Islet of Langerhans (tissue), 1 donor: ENCODE data around the gene PLXNB2.

Source experiments
- FAIRE-seq: peaks from one replicate; lab custom pipeline; 2011; peaks lifted over from hg19 to GRCh38; lab: Jason Lieb, UNC

Gene PLXNB2

DNA sequence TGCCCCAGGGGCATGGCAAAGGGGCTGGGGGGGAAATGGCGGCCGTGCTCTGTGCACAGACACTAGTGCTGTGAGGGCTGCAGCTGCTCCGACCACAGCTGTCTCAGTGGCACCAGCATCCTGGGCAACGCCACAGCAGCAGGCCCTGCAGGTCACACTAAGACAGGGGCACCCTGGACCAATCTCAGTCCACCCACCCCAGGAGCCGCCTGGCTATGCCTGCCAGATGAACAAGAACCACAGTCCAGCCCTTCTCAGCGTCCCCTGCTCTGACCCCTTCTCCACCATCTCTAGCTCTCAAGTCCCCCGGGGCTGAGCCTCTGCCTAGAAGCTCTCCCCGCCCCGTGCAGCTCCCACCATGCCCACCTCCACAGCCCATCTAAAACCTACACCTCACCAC is 79.1 kb downstream of the PLXNB2 start:
- FAIRE-seq = no peak

DNA sequence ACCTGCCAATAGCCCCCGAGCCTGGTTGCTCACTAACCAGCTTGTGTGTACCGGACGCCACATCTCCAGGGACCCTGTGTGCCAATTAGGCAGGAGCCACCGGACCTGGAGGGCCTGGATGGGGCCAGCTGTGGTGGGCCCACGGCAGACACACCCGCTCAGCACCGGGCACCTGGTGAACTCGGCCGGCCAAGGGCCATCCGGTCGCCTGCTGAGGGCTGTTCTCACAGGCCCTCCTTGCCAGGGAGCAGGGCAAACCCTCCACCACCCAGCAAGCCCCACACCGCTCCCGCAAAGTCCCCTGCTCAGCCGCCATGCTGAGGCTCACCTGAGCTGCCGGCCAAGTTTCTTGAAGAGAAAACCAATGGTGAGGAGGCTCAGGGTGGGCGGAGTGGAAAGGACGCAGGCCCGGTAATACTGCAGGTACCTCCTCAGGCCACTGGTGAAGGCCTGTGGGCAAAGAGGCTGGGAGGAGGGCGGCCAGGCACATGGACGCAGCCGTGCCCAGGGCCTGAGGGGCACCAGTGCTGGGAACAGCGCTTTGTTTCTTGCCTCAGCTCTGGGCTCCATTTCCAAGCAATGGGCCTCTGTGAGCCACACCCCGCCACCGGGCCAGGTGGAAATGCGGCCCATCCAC is 79.7 kb downstream of the PLXNB2 start:
- no peak for FAIRE-seq

DNA sequence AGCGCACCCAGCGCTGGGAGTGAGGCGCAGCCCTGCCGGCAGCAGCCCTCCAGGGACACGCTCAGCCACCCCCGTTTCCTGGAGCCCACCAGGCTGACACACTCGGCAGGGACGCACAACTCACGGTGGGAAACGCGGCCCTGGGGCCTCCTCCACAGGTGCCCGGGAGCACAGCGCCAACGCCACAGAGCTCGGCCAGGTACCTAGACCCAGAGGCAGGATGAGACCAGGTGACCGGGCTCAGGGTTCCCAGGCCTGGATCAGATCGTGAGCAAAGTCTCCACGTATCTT is 80.6 kb downstream of the PLXNB2 start:
- FAIRE-seq = no peak

DNA sequence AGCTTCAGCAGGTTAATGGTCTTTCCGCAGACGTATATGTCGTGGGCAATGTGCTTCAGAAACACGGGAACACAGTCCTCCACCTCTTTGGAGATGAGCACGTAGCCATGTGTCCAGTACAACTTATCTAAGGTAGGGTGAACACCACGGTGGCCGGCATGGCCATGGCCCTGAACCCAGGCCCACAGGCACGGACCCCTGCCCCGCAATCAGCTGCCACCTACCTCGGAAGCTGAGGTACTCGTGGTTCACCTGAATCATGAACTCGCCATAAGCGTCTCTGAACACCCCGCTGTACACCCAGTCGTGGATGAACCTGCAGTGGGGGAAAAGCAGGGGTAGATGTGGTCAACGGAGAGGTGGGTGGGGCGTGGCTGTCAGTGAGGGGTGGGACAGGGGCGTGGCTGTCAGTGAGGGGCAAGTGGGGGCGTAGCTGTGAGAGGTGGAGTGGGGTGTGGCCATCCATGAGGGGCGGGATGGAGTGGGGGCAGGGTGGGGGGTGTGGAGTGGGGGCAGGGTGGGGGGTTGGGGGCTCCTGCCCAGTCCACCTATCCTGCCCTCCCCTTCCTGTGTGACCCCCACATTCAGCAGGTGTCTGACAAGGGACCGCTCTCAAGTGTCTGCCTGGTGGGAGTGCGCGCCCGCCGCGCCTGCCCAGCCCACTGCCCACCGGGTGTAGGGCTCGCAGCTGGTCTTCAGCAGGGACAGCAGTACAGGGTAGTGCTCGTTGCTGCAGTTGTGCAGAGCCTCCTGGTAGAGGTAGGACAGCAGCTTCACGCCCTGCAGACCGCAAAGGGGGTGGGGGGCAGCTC is 81.2 kb downstream of the PLXNB2 start:
- no peak for FAIRE-seq

DNA sequence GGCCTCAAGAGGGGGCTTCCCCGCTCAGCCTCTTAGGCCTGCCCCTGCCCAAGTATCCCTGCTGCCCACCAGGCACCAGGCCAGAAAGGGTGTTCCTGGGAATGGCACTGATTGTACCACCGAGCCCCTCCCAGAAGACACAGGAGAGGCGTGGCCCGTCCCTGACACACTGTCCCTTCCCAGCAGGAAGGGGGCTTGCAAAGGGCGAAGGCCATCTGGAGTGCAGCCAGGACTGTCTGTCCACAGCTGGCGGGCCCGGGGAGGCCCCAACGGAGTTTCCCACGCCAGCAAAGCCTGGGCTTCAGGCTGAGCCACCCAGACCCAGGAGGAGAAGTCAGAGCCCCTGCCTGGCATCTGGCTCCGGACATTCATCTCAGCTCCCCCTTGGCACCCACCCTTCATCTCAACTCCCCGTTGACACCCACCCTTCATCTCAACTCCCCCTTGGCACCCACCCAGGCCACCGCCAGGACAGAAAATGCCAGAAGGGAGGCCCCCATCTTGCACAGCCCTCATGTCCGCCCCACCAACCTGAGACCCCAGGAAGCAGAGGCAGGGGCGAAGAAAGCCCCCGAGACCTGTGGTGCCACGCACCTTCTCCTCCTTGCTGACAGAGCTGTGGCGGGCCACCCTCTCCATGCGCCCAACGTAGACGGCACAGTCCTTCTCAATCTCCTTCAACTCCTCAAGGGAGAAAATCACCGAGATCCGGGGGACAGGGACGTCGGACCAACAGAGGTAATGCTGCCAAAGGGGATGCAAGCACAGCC is 82.1 kb downstream of the PLXNB2 start:
- no peak for FAIRE-seq
